ENCODE results near the gene SNRPE. TPM values are rescaled to one million over a fixed set of nuclear protein-coding genes. Genes with fewer than 3 reads are reported as not detected.

Gene SNRPE
- total and polyA plus RNA-seq, 9 of the 15 experiments (the other 6 are each of a cell fraction or from before 2014, with no cell fraction given), result 216 to 1,893 (median 487) TPM

DNA sequence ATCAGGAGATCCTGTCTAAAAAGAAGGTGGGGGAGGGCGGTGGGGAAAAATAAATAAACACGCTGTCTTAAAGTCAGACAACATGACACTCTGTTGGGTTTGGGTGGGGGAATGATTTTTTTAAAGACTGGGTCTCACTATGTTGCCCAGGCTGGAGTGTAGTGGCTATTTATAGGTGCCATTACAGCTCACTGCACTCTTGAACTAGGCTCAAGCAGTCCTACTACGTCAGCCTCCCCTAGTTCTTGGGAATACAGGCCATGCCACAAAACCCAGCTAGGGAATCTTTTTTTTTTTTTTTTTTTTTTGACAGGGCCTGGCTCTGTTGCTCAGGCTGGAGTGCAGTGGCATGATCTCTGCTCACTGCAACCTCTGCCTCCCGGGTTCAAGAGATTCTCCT is 2.4 kb upstream of the SNRPE start (continued):
- TF ChIP-seq, protein P1, sequence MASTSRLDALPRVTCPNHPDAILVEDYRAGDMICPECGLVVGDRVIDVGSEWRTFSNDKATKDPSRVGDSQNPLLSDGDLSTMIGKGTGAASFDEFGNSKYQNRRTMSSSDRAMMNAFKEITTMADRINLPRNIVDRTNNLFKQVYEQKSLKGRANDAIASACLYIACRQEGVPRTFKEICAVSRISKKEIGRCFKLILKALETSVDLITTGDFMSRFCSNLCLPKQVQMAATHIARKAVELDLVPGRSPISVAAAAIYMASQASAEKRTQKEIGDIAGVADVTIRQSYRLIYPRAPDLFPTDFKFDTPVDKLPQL (IDR thresholded peaks at IDR 0.05; ENCODE audit: extremely low read depth, insufficient read length), result no peak
- TF ChIP-seq ZNF253 (CRISPR knock-in tag; conservative IDR thresholded peaks at IDR 0.05), result no peak
- TF ChIP-seq ZNF121 (CRISPR knock-in tag; conservative IDR thresholded peaks at IDR 0.05), result peak; percentile 67; the same call in 1 of the 2 replicates
- no peak for TF ChIP-seq BCL6 (CRISPR knock-in tag; IDR thresholded peaks at IDR 0.05)
- no peak for TF ChIP-seq POLR3G (IDR thresholded peaks at IDR 0.05; ENCODE audit: extremely low read depth, insufficient read length, insufficient replicate concordance)
- peak; percentile 22; the same call in 1 of the 2 replicates for TF ChIP-seq ZNF384 (IDR thresholded peaks at IDR 0.05; ENCODE audit: low read depth, low read length)
- no peak for TF ChIP-seq GABPB2 (CRISPR knock-in tag; conservative IDR thresholded peaks at IDR 0.05)
- TF ChIP-seq, protein P2, sequence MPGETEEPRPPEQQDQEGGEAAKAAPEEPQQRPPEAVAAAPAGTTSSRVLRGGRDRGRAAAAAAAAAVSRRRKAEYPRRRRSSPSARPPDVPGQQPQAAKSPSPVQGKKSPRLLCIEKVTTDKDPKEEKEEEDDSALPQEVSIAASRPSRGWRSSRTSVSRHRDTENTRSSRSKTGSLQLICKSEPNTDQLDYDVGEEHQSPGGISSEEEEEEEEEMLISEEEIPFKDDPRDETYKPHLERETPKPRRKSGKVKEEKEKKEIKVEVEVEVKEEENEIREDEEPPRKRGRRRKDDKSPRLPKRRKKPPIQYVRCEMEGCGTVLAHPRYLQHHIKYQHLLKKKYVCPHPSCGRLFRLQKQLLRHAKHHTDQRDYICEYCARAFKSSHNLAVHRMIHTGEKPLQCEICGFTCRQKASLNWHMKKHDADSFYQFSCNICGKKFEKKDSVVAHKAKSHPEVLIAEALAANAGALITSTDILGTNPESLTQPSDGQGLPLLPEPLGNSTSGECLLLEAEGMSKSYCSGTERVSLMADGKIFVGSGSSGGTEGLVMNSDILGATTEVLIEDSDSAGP (CRISPR knock-in tag; IDR thresholded peaks at IDR 0.05), result no peak
- TF ChIP-seq ETV5 (CRISPR knock-in tag; IDR thresholded peaks at IDR 0.05; ENCODE audit: low read depth), result no peak
- TF ChIP-seq PURB (CRISPR knock-in tag; IDR thresholded peaks at IDR 0.05; ENCODE audit: low read depth), result no peak
- no peak for TF ChIP-seq STAT5B (CRISPR knock-in tag; IDR thresholded peaks at IDR 0.05)
- TF ChIP-seq MEF2A (IDR thresholded peaks at IDR 0.05; ENCODE audit: control insufficient read depth, low read depth, low read length), result peak; percentile 65; the same call in 1 of the 2 replicates
- no peak for TF ChIP-seq CSDE1 (IDR thresholded peaks at IDR 0.05)
- TF ChIP-seq ZKSCAN1 (IDR thresholded peaks at IDR 0.05; ENCODE audit: low read depth, low read length), result 0 out of 2 replicates have a peak, but pooled peaks have one; percentile 52
- TF ChIP-seq NRF1 (conservative IDR thresholded peaks at IDR 0.05 in 1 of 2, IDR thresholded peaks at IDR 0.05 in 1 of 2), result no peak

All from K562 (cell line).